ENCODE measurements around the gene TACC2.
"Not testable (repeated sequence)": the region's sequence is repeated elsewhere in the genome, so short reads cannot be mapped to it uniquely, and the experiment has no call there.

TACC2 gene

DNA sequence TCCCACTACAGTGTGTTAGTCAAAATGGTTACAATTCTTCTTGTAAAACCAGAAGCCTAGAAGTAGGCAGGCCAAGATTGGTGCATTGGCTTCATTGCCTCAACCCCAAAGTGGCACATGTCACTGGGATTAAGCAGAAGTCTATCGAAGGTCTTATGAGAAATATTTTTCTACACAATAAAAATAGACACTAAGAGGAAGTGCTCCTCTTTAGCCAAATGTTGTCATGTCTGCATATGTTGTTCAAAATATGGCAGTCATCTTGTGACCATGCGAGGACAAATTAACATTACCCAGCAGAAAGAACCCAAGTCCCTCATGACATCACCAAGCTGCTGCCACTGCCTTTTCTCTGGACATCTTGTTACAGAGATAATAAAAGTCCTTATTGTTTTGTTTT is 7.6 kb upstream of the TACC2 start:
- DNase-seq, result no peak

DNA sequence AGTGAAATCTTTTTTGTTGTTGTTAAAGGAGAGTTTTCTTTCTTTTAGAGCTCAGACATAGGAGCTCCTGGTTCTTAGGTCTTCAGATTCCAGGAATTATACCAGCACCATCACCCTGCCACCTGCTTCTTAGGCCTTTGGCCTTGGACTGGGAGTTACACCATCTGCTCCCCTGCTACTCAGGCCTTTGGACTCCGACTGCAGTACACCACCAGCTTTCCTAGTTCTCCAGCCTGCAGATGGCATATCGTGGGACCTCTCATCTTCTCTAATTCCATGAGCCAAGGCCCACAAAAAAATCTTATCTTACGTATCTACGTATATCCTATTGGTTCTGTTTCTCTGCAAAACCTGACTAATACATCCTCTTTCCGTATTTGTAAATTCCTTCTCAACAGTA is 5.1 kb upstream of the TACC2 start:
- no peak for DNase-seq

DNA sequence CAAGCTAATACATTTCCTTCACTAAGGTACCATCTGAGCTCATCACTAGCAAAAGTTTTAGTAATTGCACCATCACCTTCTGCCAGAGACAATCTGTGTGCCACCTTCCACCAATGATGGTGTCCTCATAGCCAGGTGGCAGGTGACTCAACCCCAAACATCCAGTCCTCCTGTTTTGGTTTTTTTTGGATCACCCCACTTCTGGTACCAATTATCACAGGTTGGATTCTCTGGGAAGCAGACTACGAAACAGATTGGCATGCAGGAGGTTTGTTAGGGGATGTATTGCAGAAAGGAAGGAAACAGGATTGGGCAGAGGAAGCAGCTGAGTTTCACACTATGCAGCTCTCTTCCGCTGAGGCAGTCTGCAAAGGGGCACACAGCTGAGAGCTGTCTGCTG is 4.5 kb upstream of the TACC2 start:
- no peak for DNase-seq

DNA sequence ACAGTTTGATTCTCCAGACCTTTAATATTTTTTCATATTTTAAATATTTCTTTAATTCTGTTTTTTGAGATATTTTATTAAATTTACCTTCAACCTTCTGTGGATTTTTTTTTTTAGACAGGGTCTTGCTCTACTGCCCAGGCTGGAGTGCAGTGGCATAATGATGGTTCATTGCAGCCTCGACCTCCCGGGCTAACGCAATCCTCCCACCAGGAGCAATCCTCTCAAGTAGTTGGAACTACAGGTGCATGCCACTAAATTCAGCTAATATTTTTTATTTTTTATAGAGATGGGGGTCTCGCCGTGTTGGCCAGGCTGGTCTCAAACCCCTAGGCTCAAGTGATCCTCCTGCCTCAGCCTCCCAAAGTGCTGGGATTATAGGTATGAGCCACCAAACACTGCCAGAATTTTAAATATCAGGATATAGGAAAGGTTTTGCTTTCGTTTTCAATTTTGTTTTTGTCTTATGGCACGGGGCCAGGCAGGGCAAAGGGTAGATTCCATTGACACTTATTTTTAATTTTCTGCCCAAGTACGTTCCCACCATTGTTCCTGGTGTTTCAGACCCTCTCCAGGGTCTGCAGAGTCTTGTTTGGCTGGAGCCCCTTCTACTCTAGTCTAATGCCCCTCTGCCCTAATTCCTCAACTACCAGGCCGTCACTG is 1.2 kb downstream of the TACC2 start:
- DNase-seq, result no peak

DNA sequence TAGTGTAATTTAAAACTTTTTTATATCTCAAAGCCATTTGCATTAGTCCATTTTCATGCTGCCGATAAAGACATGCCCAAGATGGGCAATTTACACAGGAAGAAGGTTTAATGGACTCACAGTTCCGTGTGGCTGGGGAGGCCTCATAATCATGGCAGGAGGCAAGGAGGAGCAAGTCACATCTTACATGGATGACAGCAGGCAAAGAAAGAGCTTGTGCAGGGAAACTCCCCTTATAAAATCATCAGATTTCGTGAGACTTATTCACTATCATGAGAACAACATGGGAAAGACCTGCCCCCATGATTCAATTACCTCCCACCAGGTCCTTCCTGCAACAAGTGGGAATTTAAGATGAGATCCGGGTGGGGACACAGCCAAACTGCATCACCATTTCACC is 2.8 kb downstream of the TACC2 start:
- not testable (repeated sequence) for DNase-seq

DNA sequence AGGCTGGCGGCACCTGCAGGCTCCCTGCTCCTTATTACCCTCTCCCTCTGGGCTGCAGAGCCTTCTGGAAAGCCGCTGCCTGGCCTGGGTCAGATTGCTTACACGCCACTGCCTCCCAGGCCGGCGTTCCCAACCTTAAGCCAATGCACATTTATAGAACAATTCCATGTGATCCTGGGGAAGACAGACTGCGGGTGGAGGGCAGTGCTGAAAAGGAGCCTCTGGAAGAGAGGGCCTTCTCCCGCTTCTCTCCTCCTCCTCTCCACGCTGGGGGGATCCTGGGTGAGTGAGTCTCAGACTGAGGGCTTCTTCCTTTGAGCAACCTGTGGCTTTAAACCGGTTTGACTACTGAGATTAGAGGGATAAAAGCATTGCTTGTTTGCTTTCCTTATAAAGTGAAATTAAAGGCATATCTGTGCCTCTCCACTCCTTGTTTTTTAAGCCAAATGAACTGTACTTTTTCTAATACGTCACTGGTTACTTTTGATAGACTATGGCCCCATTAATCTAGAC is 5.5 kb downstream of the TACC2 start:
- peak; percentile 91 for DNase-seq

DNA sequence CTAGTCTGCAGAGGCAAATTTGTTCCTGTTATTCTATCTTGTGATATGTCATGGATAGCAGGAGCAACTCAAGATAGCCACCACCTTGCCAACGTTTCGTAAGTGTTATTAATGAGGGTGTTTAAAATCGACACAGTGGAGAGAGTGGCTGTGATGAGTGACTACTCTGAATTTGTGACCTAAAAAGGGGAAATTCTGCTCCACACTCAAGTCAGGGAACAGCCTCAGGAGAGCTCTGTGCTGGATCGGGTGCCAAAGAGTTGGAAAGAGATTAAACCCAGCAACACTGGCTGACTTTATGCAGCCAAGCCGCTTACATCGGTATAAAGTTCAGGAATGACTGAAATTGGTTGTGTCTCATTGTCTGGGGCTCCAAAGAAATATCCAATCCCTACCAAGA is 9.5 kb downstream of the TACC2 start:
- DNase-seq, result no peak

DNA sequence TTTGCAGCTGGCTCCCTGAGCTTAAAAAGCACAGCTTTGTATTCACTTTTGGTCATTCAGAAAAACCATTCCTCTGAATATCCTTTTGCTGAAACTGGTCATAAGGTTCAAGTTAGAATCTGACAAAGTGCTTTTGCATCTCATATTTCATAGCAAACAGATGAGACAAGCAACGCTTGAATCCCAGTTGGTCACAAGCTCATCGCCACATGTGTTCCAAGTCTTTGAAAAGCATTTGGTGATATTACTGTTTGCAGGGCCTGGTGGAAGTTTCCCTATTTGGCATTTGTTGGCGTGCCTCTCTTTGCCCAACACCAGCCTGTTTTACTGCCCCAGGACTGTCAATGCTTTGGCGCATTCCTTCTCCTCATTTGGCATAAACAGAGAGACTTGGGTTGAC is 10.3 kb downstream of the TACC2 start:
- no peak for DNase-seq

DNA sequence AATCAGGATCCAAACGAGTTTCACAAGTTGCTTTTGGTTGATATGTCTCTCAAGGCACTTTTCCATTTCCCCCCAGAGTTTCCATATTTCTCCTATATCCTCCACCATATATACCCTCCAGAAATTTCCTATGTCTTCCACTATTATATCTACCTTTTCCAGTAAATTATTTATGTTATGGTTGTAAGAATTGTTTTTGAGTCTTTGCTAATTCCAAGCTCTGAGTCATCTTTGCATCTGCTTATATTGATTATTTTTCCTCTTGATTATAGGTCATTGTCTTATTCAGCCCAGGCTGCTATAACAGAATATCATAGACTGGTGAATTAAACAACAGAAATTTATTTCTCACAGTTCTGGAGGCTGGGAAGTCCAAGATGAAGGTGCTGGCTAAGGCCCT is 12.7 kb downstream of the TACC2 start:
- DNase-seq, result no peak

DNA sequence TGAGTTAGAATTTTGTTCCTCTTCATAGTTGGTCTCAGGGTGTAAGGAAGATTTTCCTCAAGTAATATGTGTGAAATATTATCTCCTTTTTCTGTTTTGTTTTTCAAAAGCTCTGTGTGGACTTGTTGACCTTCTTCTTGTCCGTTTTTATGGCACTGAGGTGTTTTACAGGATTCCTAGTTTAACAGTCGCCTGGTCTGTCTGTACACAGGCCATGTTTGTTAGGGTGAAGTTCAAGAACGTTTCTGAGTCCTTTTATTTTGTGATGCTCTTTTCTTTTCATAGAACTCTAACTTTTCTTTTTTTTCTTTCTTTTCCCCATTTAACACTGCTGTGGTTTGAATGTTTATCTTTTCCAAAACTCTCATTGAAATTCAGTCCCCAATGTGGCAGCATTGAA is 18.5 kb downstream of the TACC2 start:
- no peak for DNase-seq

DNA sequence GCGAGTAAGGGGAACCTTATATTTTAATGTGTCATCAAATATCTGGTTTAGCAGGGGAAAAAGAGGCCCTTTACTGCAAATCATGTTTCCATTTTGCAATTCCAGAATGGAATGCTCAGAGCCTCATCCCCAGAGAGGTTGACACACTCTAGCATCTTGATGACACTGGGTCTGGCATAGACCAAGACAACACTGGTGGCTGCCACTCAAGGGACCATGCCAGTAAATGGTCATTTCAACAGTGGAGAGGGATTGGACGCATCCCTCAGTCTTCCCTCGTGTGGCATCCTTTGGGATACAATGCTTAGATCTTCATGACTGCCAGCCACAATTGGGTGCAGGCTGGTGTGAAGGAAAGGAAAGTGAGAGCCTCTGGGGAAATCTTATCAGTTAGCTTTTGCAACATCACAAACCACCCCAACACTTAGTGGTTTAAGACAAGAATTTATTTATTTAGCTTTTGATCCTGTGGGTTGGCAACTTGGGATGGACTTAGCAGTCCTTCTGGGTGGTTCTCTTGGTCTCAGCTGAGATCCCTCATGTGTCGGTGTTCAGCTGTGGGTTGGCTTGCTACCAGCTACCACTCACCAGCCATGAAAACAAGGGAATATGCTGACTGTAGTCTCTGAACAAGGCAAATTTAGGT is 21.6 kb downstream of the TACC2 start:
- no peak for DNase-seq

DNA sequence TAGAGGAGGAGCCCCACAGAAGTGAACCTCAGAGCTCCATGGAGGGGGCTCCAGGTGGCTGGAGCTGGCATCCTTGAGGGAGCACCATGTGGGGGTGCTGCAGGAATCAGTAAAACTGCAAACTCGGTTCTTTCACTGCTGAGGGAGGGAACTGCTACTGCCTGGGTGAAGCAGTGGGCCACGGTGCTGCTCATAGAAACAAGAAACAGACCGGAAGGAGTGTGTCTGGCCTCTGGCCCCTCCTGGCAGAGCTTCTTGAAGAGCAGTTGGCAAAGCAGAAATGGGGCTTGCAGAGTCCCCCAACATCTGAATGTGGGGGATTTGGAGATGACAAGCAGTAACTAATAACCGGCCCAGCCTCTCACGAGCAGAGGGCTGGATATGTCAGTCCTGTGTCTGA is 23.8 kb downstream of the TACC2 start:
- DNase-seq, result no peak

DNA sequence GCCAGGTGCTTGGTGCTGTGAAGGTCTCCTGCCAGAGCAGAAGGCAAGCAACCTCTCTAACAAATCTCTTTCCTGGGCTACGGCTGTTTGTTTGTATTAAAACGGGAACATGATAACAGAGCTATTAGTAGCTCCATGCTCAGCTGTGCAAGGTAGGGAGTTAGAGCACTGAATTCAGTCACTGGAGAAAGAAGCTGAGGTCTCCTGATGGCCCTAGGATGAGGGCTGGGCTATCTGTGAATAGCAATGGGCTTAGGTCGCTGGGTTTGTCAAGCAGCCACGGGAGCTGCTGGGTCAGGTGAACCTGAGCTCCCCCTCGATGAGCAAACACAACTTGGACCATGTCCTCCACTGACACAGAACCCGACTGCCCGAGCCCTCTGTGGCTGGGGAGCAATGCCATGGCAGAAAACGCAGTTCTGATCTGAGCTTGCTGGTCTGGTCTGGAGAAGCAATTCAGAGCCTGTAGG is 24.4 kb downstream of the TACC2 start:
- DNase-seq, result peak; percentile 5

DNA sequence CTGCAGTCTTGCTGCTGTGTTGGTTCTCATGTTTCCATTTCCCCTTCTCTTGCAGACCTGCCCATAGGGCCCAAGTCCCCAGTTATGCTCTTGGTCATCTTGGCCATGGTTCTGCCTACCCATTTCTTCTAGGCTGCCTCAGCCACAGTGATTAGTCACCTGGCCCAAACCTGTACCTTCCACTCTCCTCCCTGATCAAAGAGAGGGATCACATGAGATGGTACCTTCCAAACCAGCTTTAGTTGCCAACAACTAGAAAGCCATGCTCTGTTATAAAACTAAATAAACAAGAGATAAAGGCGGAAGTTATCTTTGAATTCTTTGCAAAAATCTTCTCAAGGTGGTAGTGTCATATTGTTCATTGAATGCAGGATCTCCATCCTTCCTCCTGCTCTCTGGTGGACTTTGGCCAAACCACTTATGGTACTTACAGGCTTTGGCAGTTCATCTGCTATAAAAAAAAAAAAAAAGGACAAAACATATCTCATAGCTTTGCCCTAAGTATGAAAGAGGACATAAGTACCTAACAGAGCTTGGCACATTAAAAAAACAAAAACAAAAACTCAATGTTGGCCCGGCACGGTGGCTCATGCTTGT is 25.8 kb downstream of the TACC2 start:
- no peak for DNase-seq

DNA sequence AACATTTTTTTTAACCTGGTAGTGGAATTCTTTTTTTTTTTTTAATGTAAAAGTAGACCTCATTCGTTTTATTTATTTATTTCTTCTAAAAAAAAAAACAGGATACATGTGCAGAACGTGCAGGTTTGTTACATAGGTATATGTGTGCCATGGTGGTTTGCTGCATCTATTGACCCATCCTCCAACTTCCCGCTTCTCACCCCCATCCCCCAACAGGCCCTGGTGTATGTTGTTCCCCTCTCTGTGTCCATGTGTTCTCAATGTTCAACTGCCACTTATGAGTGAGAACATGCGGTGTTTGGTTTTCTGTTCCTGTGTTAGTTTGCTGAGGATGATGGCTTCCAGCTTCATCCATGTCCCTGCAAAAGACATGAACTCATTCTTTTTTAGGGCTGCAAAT is 29.0 kb downstream of the TACC2 start:
- DNase-seq, result not testable (repeated sequence)

DNA sequence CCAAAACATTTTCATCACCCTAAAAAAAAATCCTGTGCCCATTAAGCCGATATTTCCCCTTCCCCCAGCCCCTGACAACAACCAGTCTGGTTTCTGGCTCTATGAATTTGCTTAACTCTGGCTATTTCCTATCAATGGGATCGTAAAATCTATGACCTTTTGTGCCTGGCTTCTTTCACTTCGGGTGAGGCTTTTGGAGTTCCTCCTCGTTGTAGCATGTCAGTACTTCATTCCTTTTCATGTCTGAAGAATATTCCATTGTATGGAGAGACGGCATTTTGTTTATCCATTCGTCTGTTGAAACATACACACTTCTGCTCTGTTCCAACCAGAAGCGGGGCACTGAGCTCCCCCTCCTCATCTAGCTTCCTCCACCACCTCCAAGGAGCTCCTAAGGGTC is 29.5 kb downstream of the TACC2 start:
- peak; percentile 37 for DNase-seq

DNA sequence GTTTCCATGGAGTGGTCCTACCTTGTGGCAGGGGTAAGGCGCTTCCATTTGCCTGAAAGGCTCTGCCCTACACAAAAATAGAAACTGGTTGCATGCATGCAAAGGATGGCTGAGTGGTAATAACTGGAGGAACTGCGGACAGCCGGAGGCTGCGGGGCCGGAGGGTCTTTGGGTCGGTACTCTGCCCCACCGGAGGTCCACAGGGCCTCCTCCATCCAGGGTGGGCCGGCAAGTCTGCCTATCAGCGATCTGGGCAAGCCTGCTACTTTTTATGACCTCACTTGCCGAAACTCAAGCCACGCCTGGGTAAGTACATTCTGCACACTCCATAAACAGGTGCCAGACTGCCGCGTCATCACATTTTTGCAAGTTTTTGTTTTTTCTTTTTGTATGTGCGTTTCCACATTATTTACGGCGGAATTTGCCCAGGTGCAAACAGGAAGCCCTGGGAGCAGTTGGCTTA is 30.0 kb downstream of the TACC2 start:
- peak; percentile 84 for DNase-seq

DNA sequence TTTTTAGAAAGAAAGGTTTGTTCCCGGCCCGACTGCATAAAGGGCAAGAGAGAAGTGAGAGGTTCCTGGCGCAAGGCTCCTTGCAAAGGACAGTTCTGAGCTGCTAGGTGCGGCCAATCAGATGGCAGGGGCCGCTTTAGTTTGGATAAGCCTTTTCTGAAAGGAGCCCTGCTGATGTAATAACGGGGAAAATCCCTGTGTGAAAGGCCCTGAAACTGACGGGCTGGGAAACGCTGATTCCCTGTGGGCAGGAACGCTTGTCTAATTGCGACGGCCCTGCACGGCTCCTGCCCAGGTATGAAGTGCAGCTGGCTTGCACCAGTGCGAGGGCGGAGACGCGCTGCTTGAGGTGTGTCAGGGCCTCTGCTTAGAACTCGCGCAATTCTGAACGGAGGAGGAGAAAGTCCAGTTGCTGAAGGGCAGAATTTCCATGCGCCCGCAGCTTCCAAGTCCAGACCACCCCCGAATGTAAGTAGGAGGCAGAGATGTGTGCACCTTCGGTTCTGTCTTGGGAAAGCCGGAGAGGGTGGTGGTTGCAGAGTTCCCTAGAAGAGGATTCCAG is 30.5 kb downstream of the TACC2 start:
- DNase-seq, result peak; percentile 84

DNA sequence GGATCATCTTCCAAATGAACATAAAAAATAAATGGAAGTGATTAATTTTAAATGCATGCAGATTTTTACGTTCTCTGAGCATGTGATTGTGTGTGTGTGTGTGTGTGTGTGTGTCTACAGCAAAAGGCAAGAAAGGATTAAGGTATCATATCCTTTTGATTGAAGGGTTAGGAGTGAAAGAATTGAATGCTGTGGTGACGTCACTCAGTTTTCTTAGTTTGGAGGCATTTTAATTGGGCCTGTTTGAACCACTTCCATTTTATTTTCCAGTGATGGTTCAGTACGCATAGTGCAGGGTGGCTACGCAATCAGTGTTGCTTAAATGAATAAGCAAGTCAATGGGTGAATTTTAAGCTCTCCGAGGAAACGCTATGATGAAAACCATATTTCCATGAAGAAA is 31.3 kb downstream of the TACC2 start:
- DNase-seq, result no peak

DNA sequence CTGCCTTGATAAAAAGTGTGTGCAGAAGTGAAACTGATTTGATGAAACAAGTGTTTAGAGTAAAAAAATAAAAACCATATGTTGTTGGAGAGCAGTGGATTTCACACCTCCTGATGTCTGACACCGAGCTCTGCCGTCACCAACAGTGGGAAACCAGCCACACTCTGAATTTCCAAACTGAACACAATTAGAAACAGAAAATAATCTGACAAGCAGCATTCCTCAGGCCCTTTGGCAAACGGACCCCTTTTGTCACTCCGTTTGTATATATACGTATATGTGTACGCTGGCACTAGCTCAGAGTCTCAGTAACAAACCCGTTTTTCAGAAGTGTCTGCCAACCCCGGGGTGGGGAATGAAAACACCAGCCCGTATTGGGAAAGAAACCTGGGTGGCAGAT is 32.4 kb downstream of the TACC2 start:
- no peak for DNase-seq

DNA sequence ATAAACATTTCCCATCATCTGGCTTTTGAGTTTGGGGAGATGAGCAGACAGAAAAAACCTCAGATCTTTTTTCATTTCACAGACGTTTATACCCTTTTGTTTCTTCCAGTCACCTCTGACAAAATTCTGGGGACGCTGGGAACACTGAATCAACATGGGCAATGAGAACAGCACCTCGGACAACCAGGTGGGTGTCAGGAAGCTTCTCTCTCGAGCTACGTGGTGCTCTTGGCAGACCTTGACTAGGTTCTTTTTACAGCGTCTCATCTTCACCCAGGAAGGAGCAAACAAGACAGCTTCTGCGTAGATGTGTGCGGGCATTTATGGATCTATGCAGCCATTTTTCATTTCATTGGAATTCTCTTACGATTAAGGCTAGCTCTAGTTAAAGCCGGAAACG is 32.9 kb downstream of the TACC2 start:
- DNase-seq, result no peak

DNA sequence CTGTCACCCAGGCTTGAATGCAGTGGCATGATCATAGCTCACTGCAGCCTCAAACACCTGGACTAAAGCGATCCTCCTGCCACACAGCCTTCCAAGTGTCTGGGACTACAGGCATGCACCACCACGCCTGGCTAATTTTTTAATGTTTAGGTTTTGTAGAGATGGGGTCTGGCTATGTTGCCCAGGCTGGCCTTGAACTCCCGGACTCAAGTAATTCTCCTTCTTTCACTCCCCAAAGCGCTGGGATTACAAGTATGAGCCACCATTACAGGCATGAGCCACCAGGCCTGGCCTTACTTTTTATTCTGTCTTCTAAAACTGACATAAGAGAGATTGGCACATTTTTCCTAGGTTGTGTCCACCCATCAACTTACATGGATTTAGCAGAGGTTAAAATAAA is 33.3 kb downstream of the TACC2 start:
- DNase-seq, result no peak

DNA sequence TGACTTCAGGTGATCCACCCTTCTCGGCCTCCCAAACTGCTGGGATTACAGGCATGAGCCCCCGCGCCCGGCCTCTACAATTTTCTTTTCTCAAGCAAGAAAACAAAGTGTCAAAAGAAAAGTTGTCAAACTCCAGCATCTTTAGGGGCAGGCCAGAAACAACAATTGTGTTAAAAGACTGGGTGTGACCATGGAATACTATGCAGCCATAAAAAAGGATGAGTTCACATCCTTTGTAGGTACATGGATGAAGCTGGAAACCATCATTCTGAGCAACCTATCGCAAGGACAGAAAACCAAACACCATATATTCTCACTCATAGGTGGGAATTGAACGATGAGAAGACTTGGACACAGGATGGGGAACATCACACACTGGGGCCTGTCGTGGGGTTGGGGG is 34.3 kb downstream of the TACC2 start:
- not testable (repeated sequence) for DNase-seq

Data from NCI-H510A treated with DMSO at 0.1 percent for 48 hours (cell line).